WERI-Rb-1 (cell line): ENCODE measurements around the gene IGF2BP2.

Source experiments
- DNase-seq: peaks from one replicate; pipeline ENCODE4 v3.0.0-alpha.2; 2020
- H3K27ac ChIP-seq: fragments of 250-450 bp; sonication (Bioruptor Pico); 2 replicates; pipeline ENCODE4 v1.5.1; 2020; ENCODE audit warnings: mild to moderate bottlenecking, moderate library complexity
- H3K27me3 ChIP-seq: fragments of 250-450 bp; sonication (Bioruptor Pico); 2 replicates; pipeline ENCODE4 v1.5.1; 2021; ENCODE audit warnings: mild to moderate bottlenecking, low read depth, moderate library complexity; ENCODE audit not compliant: insufficient read depth, severe bottlenecking
- H3K36me3 ChIP-seq: fragments of 250-450 bp; sonication (Bioruptor Pico); 2 replicates; pipeline ENCODE4 v1.5.1; 2020; ENCODE audit warnings: mild to moderate bottlenecking, moderate library complexity
- H3K4me3 ChIP-seq: 2 replicates; pipeline ENCODE4 v1.5.1; 2011; ENCODE audit warnings: low read depth, mild to moderate bottlenecking, control low read depth, low read length
- H3K9me3 ChIP-seq: fragments of 250-450 bp; sonication (Bioruptor Pico); 2 replicates; pipeline ENCODE4 v1.5.1; 2021; ENCODE audit warnings: mild to moderate bottlenecking, moderate library complexity; ENCODE audit not compliant: severe bottlenecking
- CTCF ChIP-seq: IDR thresholded peaks from 2 replicates; pipeline ENCODE4 v1.5.1; 2011; ENCODE audit warnings: low read depth, mild to moderate bottlenecking, control low read depth, inconsistent platforms, low read length

IGF2BP2 gene

DNA sequence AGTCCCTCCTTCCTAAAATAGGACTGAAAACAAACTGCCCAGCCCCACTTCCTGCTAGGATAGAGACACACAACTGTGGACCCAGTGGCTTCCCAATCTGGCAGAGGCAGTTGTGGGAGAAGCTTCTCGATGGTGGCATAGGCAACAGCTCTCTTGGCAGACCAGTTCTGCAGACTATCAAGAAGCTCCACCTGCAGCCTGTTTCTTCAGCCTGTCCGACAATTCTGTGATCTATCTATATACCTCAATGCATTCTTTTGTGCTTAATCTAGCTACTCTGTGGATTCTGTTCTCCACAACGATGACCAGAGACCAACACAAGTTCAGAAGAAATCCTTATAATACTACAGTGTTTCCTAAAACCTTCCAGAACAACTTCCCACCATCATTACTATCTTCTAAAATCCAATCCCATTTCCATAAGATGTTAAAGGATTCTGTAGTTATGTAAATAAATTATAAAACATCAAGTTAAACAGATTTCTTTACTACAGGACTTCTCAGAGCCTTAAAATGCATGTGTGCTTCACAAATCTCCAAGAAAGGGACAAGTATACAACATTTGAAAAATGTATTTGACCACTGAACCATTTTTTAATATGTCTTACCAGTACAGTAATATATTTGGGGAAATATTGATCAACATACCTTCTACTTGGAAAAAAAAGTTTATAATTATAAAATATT is 57.7 kb downstream of the IGF2BP2 start:
- no peaks in the 10 kb centered on the region for H3K36me3 ChIP-seq

DNA sequence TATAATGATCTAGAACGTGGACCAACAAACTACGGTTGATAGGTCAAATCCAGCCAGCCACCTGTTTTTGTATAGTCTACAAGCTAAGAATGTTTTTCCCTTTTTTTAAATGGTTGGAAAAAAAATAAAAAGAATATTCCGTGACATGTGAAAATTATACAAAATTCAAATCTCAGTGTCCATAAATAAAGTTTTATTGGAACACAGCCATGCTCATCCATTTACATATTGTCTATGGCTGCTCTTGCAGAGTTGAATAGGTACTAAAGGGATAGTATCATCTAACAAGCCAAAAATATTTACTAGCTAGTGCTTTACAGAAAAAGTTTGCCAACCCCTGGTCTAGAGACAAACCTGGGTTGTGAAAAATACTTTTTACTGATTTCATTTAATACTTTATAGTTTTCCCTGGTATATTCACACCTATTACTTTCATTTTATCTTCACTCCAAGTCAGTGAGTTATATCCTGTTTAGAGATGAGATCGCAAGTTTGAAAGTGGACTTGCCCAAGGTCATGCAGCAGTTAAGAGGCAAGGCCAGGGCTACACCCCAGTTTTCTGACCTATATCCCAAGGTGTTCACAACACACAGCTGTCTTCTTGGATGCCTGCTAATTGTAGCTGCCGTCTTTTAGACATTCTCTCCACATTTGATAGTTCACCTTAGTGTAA is 58.4 kb downstream of the IGF2BP2 start:
- Histone ChIP-seq H3K27me3 (no peaks in the 10 kb centered on the region), H3K4me3 (no peak overlapping the region), H3K9me3 (no peaks in the 10 kb centered on the region), H3K36me3 (no peaks in the 10 kb centered on the region), H3K27ac (no peak overlapping the region)
- TF ChIP-seq CTCF = no peak
- DNase-seq = no peak

More for the DNA sequence above, 57.7 kb downstream of the IGF2BP2 start:
- H3K4me3 ChIP-seq = no peak overlapping the region
- no peak for DNase-seq
- H3K9me3 ChIP-seq = no peaks in the 10 kb centered on the region
- no peak for TF ChIP-seq CTCF
- H3K27ac ChIP-seq = no peak overlapping the region
- H3K27me3 ChIP-seq = no peaks in the 10 kb centered on the region

DNA sequence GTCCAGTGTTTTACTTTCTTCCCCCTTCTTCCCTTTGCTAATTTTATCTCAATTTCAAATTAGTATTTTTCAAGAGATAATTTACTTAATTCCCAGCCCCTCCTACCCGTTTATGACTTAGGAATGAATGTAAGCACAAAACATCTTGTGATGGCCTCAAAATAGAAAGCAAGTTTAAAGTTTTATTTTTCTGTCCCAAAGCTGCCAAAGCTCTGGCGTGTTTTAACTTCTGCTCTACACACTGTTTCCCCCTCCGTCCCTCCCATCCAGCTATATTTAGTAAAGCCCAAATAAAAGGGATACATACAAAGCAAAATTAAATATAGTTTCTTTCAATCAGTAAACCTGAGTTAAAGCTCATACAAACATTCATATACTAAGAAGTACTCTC is 59.9 kb downstream of the IGF2BP2 start:
- no peaks in the 10 kb centered on the region for H3K9me3 ChIP-seq
- no peak for TF ChIP-seq CTCF
- no peaks in the 10 kb centered on the region for H3K27me3 ChIP-seq
- no peak overlapping the region for H3K4me3 ChIP-seq
- no peaks in the 10 kb centered on the region for H3K36me3 ChIP-seq
- DNase-seq = no peak
- H3K27ac ChIP-seq = no peak overlapping the region

GRCh38 chr3:185764163-185764979 is 60.5 kb downstream of the IGF2BP2 start:
- H3K4me3 ChIP-seq = no peak overlapping the region
- no peaks in the 10 kb centered on the region for H3K36me3 ChIP-seq
- H3K27ac ChIP-seq = no peak overlapping the region
- no peaks in the 10 kb centered on the region for H3K9me3 ChIP-seq
- no peak for DNase-seq
- H3K27me3 ChIP-seq = no peaks in the 10 kb centered on the region
- TF ChIP-seq CTCF = no peak

GRCh38 chr3:185763347-185764005 is 61.4 kb downstream of the IGF2BP2 start:
- Histone ChIP-seq H3K27ac (no peak overlapping the region), H3K9me3 (no peaks in the 10 kb centered on the region), H3K4me3 (no peak overlapping the region), H3K36me3 (no peaks in the 10 kb centered on the region; the same call in 1 of the 2 replicates), H3K27me3 (no peaks in the 10 kb centered on the region)
- no peak for DNase-seq
- no peak for TF ChIP-seq CTCF
